ENCODE results near the gene VWA5B1. TPM values are rescaled to one million over a fixed set of nuclear protein-coding genes. Genes with fewer than 3 reads are reported as not detected.
A peak's percentile ranks its signal among the peaks of the same experiment; 100 is the strongest.

The VWA5B1 gene
- total and polyA plus RNA-seq, 4 experiments from 2014 or later: 0.11 to 0.17 TPM; not detected in 2

DNA sequence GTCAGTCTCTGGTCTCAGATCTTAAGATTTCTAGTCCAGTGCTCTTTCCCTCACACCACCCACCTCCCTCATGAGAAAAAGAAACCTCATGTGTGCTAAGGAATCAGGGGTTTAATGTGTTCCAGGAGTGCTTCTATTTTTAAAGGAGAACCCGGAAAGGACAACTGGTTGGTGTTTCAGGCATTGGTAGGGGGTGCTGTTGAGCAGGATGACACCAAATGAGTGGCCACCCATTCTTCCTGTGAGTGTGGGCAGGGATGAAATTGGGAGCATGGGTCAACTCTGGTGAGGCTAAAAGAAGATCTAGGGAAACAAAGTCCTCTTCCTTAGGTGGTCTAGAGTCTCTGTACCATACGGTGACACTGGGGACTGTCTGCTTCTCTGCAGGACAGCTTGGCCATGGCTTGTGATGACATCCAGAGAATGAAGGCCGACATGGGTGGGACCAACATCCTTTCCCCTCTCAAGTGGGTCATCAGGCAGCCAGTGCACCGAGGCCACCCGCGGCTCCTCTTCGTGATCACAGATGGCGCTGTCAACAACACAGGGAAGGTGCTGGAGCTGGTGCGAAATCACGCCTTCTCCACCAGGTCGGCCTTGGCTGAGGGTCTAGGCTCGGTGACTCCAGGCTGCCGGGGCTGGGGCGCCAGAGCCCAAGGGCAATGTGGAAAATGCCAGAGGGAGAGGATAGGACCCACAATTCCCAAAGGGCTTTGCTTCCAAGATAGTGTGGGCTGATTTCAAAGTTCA is 39.3 kb downstream of the VWA5B1 start:
- ChIA-PET CTCF (ENCODE audit: partially characterized antibody) (no interaction called here), POLR2A (ENCODE audit: partially characterized antibody) (no interaction called here)
- Histone ChIP-seq H3K4me3 (ENCODE audit: low read length in 2 of 2) (no peak overlapping the region), H3K4me1 (ENCODE audit: insufficient read depth, low read length) (no peaks in the 10 kb centered on the region), H3K27ac (ENCODE audit: low read depth, low read length) (no peak overlapping the region), H3K36me3 (ENCODE audit: insufficient read depth, low read length) (no peaks in the 10 kb centered on the region), H3K9me3 (ENCODE audit: control insufficient read depth in 1 of 2, low read length in 2 of 2) (no peaks in the 10 kb centered on the region), H3K27me3 (ENCODE audit: insufficient read depth, low read length) (no peaks in the 10 kb centered on the region)
- Mint-ChIP-seq H3K27ac (no peak overlapping the region), H3K4me1 (no peaks in the 10 kb centered on the region), H3K9me3 (no peaks in the 10 kb centered on the region), H3K36me3 (no peaks in the 10 kb centered on the region), H3K27me3 (peaks cover 2 to 5% of the 10 kb centered on the region in 2 donors), H3K4me3 (no peak overlapping the region)
- intact Hi-C loops (cut with micrococcal nuclease): no loop called here
- no peak for DNase-seq

DNA sequence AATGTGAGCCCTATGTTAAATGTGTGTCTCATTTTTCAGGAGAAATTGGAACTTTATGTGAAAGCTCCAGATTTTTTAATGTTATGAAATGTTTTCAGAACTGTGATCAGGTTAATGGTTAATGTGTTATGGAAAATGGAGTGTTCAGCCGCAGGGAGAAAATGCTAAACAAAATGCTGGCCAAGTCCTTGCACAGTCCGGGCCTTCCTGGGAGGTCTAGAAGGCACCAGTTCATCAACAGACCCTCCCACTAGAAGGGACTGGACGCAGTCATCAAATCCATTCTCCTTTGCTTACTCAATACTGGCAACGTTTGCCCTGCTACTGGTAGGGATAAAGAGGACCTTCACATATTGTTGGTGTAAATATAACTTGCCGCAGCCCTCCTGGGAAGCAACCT is 43.4 kb downstream of the VWA5B1 start:
- CTCF ChIA-PET (ENCODE audit: partially characterized antibody): no interaction called here
- Mint-ChIP-seq H3K36me3 (no peaks in the 10 kb centered on the region), H3K4me1 (no peaks in the 10 kb centered on the region), H3K27ac (no peak overlapping the region), H3K4me3 (no peak overlapping the region), H3K27me3 (peaks cover 1 to 5% of the 10 kb centered on the region in 2 donors), H3K9me3 (no peaks in the 10 kb centered on the region)
- H3K4me1 ChIP-seq (ENCODE audit: insufficient read depth, low read length): no peaks in the 10 kb centered on the region
- no peak overlapping the region for H3K27ac ChIP-seq (ENCODE audit: low read depth, low read length)
- POLR2A ChIA-PET (ENCODE audit: partially characterized antibody): interaction anchor here (1.2 kb wide), 1 partner anchor 11 kb away, joined by 3 read pairs; no protein-coding TSS in a partner anchor
- H3K27me3 ChIP-seq (ENCODE audit: insufficient read depth, low read length): no peaks in the 10 kb centered on the region
- intact Hi-C loops (cut with micrococcal nuclease): no loop called here
- DNase-seq: no peak
- no peaks in the 10 kb centered on the region for H3K36me3 ChIP-seq (ENCODE audit: insufficient read depth, low read length)
- H3K9me3 ChIP-seq (ENCODE audit: control insufficient read depth in 1 of 2, low read length in 2 of 2): no peaks in the 10 kb centered on the region
- H3K4me3 ChIP-seq (ENCODE audit: low read length in 2 of 2): no peak overlapping the region

DNA sequence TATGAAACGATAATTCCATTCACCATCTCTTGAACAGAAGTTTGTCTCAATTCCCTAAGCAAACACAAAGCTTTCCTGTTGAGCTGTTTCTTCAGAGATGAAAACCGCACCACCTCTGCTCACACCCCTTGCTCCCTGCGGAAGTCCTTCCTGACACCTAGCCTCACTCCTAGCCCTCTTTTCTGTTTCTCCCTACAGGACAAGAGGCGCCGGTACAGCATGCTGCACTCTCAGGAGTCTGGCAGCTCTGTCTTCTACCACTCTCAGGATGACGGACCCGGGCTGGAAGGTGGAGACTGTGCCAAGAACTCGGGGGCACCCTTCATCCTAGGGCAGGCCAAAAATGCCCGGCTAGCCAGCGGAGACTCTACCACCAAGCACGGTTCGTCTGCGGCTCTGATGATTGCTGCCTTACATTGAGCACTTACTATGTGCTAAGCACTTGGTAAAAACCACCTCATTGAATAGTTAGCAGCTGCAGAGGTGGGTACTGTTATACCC is 45.5 kb downstream of the VWA5B1 start:
- ChIA-PET CTCF (ENCODE audit: partially characterized antibody) (no interaction called here), POLR2A (ENCODE audit: partially characterized antibody) (no interaction called here)
- H3K9me3 Mint-ChIP-seq: no peaks in the 10 kb centered on the region

DNA sequence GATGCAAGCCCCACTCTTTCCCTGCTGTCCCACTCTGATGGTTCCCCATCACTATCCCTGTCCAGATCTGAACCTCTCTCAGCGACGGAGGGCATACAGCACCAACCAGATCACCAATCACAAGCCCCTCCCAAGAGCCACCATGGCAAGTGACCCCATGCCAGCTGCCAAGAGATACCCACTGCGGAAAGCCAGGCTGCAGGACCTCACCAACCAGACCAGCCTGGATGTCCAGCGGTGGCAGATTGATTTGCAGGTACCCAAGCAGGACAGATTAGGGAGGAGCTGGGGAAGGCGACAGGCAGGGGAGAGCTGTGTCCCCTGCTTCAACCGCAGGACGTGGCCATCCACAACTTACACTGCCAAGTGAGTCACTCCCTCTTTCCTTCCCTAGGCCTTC is 46.9 kb downstream of the VWA5B1 start:
- CTCF ChIA-PET (ENCODE audit: partially characterized antibody): no interaction called here
- H3K27me3 ChIP-seq (ENCODE audit: insufficient read depth, low read length): no peaks in the 10 kb centered on the region
- intact Hi-C loops (cut with micrococcal nuclease): no loop called here
- no peaks in the 10 kb centered on the region for H3K4me1 ChIP-seq (ENCODE audit: insufficient read depth, low read length)
- no peaks in the 10 kb centered on the region for H3K36me3 ChIP-seq (ENCODE audit: insufficient read depth, low read length)
- Mint-ChIP-seq H3K36me3 (no peaks in the 10 kb centered on the region), H3K4me3 (no peak overlapping the region), H3K27me3 (peaks cover 1 to 10% of the 10 kb centered on the region in 2 donors), H3K27ac (no peak overlapping the region), H3K9me3 (no peaks in the 10 kb centered on the region), H3K4me1 (no peaks in the 10 kb centered on the region)
- no peaks in the 10 kb centered on the region for H3K9me3 ChIP-seq (ENCODE audit: control insufficient read depth in 1 of 2, low read length in 2 of 2)
- no peak for DNase-seq
- no peak overlapping the region for H3K4me3 ChIP-seq (ENCODE audit: low read length in 2 of 2)
- no peak overlapping the region for H3K27ac ChIP-seq (ENCODE audit: low read depth, low read length)
- POLR2A ChIA-PET (ENCODE audit: partially characterized antibody): no interaction called here

More for the DNA sequence above, 45.5 kb downstream of the VWA5B1 start:
- Mint-ChIP-seq H3K27ac (no peak overlapping the region), H3K36me3 (no peaks in the 10 kb centered on the region), H3K4me1 (no peaks in the 10 kb centered on the region), H3K4me3 (no peak overlapping the region), H3K27me3 (peaks cover 1 to 11% of the 10 kb centered on the region in 2 donors)
- Histone ChIP-seq H3K27ac (ENCODE audit: low read depth, low read length) (no peak overlapping the region), H3K36me3 (ENCODE audit: insufficient read depth, low read length) (no peaks in the 10 kb centered on the region), H3K4me3 (ENCODE audit: low read length in 2 of 2) (no peak overlapping the region), H3K4me1 (ENCODE audit: insufficient read depth, low read length) (no peaks in the 10 kb centered on the region), H3K9me3 (ENCODE audit: control insufficient read depth in 1 of 2, low read length in 2 of 2) (no peaks in the 10 kb centered on the region), H3K27me3 (ENCODE audit: insufficient read depth, low read length) (no peaks in the 10 kb centered on the region)
- no peak for DNase-seq
- intact Hi-C loops (cut with micrococcal nuclease): no loop called here

DNA sequence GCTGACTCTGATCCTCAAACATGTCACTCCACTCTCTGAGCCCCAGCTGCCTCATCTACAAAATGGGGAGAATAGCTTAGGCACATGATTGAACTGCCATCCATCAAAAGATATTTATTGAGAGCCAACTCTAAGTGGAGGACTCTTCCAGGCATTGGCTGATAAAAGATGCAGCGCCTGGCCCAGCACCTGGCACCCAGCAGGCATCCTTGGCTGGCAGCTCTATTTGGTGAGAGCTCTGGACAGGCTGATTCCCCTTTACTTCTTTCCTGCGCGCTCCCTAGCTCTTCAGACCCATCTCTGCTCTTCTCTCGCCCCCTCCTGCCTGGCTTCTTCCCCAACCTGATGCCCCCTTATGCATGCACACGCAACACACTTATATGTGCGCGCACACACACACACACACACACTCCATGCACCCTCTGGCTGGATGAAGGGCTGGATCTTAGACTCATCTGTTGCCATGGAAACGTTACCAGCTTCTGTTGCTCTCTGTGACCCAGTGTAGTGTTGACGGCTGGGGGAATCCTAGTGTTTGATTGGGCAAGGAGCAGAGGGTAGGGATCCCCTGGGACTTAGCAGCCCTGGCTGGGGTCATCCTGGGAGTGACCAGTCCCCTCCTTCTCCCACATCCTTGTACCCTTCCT is 49.3 kb downstream of the VWA5B1 start:
- H3K4me3 ChIP-seq (ENCODE audit: low read length in 2 of 2): no peak overlapping the region
- POLR2A ChIA-PET (ENCODE audit: partially characterized antibody): no interaction called here
- H3K36me3 ChIP-seq (ENCODE audit: insufficient read depth, low read length): no peaks in the 10 kb centered on the region
- H3K9me3 ChIP-seq (ENCODE audit: control insufficient read depth in 1 of 2, low read length in 2 of 2): no peaks in the 10 kb centered on the region
- no peaks in the 10 kb centered on the region for H3K4me1 ChIP-seq (ENCODE audit: insufficient read depth, low read length)
- no peak overlapping the region for H3K27ac ChIP-seq (ENCODE audit: low read depth, low read length)
- H3K27me3 ChIP-seq (ENCODE audit: insufficient read depth, low read length): no peaks in the 10 kb centered on the region
- Mint-ChIP-seq H3K27me3 (peaks cover 7 to 19% of the 10 kb centered on the region in 2 donors), H3K4me3 (no peak overlapping the region), H3K27ac (no peak overlapping the region), H3K4me1 (peaks cover 0 to 5% (median 4%) of the 10 kb centered on the region in 4 donors), H3K9me3 (no peaks in the 10 kb centered on the region), H3K36me3 (no peaks in the 10 kb centered on the region)
- intact Hi-C loops (cut with micrococcal nuclease): no loop called here
- no peak for DNase-seq
- CTCF ChIA-PET (ENCODE audit: partially characterized antibody): no interaction called here

DNA sequence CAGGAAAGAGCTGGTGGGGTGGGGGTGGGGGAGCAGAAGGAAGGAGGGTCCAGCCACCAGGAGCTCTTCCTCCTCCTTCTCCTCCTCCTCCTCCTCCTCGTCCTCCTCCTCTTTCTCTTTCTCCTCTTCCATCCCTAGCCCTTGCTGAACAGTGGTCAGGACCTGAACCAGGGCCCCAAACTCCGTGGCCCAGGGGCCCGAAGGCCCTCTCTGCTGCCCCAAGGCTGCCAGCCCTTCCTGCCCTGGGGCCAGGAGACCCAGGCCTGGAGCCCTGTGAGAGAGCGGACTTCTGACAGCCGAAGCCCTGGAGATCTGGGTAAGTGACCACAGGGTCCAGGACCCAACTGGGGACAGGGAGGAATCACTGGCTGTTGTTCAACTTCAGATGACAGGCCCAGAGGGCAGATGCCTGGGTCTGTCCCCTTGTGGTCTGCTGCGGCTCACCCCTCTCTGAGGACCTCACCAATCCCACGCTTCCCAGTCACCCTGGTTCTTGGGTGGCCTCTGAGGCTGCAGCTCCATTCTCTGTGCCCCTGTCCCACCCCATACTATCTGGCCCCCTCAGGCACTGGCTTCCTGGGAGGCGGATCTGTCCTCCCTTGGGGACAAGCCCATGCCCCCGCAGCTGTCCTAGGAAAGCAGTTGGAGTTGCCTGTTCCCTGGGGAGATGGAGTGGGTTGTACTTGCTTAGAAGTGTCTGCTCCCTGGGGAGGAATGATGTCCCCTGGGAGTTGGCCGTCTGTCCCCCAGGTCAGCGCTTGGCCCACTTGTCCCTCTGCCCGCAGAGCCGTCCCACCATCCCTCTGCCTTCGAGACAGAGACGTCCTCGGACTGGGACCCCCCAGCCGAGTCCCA is 51.8 kb downstream of the VWA5B1 start:
- DNase-seq: no peak
- Mint-ChIP-seq H3K27me3 (peaks cover 11 to 23% of the 10 kb centered on the region in 2 donors), H3K4me1 (peaks cover 0 to 5% (median 4%) of the 10 kb centered on the region in 4 donors), H3K36me3 (no peaks in the 10 kb centered on the region), H3K4me3 (peak overlapping the region in 2 of 8 donors; percentile 20 to 53), H3K9me3 (peaks cover 0 to 12% (median 9%) of the 10 kb centered on the region in 8 donors), H3K27ac (peak overlapping the region in 1 of 7 donors; percentile 14)
- no peaks in the 10 kb centered on the region for H3K9me3 ChIP-seq (ENCODE audit: control insufficient read depth in 1 of 2, low read length in 2 of 2)
- no peak overlapping the region for H3K27ac ChIP-seq (ENCODE audit: low read depth, low read length)
- no peak overlapping the region for H3K4me3 ChIP-seq (ENCODE audit: low read length in 2 of 2)
- ChIA-PET CTCF (ENCODE audit: partially characterized antibody) (no interaction called here), POLR2A (ENCODE audit: partially characterized antibody) (no interaction called here)
- no peaks in the 10 kb centered on the region for H3K36me3 ChIP-seq (ENCODE audit: insufficient read depth, low read length)
- no peaks in the 10 kb centered on the region for H3K27me3 ChIP-seq (ENCODE audit: insufficient read depth, low read length)
- intact Hi-C loops (cut with micrococcal nuclease): no loop called here
- H3K4me1 ChIP-seq (ENCODE audit: insufficient read depth, low read length): no peaks in the 10 kb centered on the region

All from CD4-positive, alpha-beta memory T cell (primary cell).